CD4-positive, CD25-positive, alpha-beta regulatory T cell (primary cell): ENCODE data around the gene TMEM248. TPM values are rescaled to one million over a fixed set of nuclear protein-coding genes. Genes with fewer than 3 reads are reported as not detected.
"Not testable (repeated sequence)": the region's sequence is repeated elsewhere in the genome, so short reads cannot be mapped to it uniquely, and the experiment has no call there.

Experiments
- ATAC-seq, 2 donors: fragments of 150-1000 bp; cut with Tn5 transposase; one replicate each; pipeline ENCODE4 v1.10.0; 2021; ENCODE audit warnings: low read depth in 2 of 2, moderate number of reproducible peaks in 2 of 2, moderate library complexity in 1 of 2
- DNase-seq, 3 donors: peaks; one replicate each; pipeline versions ENCODE4 v3.0.0 to v3.0.0-alpha.2; 2012 to 2022; ENCODE audit warnings: mixed read lengths in 1 of 3
- H3K27ac ChIP-seq: one replicate; pipeline ENCODE4 v1.7.0; 2013; ENCODE audit warnings: mild to moderate bottlenecking, low read length; ENCODE audit not compliant: insufficient read depth, poor library complexity, severe bottlenecking
- H3K27me3 ChIP-seq: one replicate; pipeline ENCODE4 v1.7.0; 2013; ENCODE audit warnings: low read length; ENCODE audit not compliant: control insufficient read depth, insufficient read depth
- H3K36me3 ChIP-seq: one replicate; pipeline ENCODE4 v1.7.0; 2013; ENCODE audit warnings: mild to moderate bottlenecking, low read length, moderate library complexity; ENCODE audit not compliant: control insufficient read depth, insufficient read depth
- H3K4me1 ChIP-seq: 2 replicates; pipeline ENCODE4 v1.7.0; 2013; ENCODE audit warnings: mild to moderate bottlenecking, low read length; ENCODE audit not compliant: insufficient read depth, control insufficient read depth, poor library complexity, severe bottlenecking
- H3K4me3 ChIP-seq: one replicate; pipeline ENCODE4 v1.7.0; 2013; ENCODE audit warnings: low read depth, mild to moderate bottlenecking, low read length, moderate library complexity
- H3K9me3 ChIP-seq, 2 experiments: 1 replicate in 1 of 2; 2 replicates in 1 of 2; pipeline ENCODE4 v1.7.0; 2013; ENCODE audit warnings: low read length in 2 of 2, mild to moderate bottlenecking in 1 of 2, moderate library complexity in 1 of 2; ENCODE audit not compliant: control insufficient read depth in 2 of 2
- H3K27ac Mint-ChIP-seq, 3 donors: one replicate each; pipeline ENCODE4 v1.8.0; 2020 to 2022; ENCODE audit warnings: mild to moderate bottlenecking in 3 of 3, mixed read lengths in 3 of 3, moderate library complexity in 2 of 3
- H3K27me3 Mint-ChIP-seq: one replicate; pipeline ENCODE4 v1.8.0; 2022; ENCODE audit warnings: mild to moderate bottlenecking, mixed read lengths
- H3K36me3 Mint-ChIP-seq: one replicate; pipeline ENCODE4 v1.8.0; 2020; ENCODE audit warnings: mixed read lengths
- H3K4me1 Mint-ChIP-seq, 4 donors: one replicate each; pipeline ENCODE4 v1.8.0; 2020 to 2022; ENCODE audit warnings: mixed read lengths in 4 of 4, mild to moderate bottlenecking in 1 of 4
- H3K4me3 Mint-ChIP-seq, 4 donors: one replicate each; pipeline ENCODE4 v1.8.0; 2020 to 2022; ENCODE audit warnings: mild to moderate bottlenecking in 4 of 4, mixed read lengths in 4 of 4, moderate library complexity in 3 of 4
- H3K9me3 Mint-ChIP-seq, 7 donors: one replicate each; pipeline ENCODE4 v1.8.0; 2020 to 2022; ENCODE audit warnings: mixed read lengths in 7 of 7, mild to moderate bottlenecking in 3 of 7, moderate library complexity in 2 of 7
- polyA plus RNA-seq, 4 donors: library from polyadenylated mRNA; unstranded; fragments of 300-500 nt; fragmentation: Illumina TruSeq; gene quantifications; one replicate each; pipeline ENCODE4 v1.2.3, GENCODE V29; 2021
- total RNA-seq: library from RNA; stranded (reverse); gene quantifications from one replicate; pipeline ENCODE4 v1.2.3, GENCODE V29; 2022

Gene TMEM248
- total and polyA plus RNA-seq, 5 donors from 2014 or later, result 87.3 to 152 (median 108) TPM

GRCh38 chr7:66884556-66884955, 36.5 kb upstream of the TMEM248 start:
- H3K4me3 ChIP-seq, H3K27ac ChIP-seq, H3K9me3 Mint-ChIP-seq, H3K36me3 ChIP-seq, H3K4me3 Mint-ChIP-seq, H3K27me3 Mint-ChIP-seq, H3K4me1 ChIP-seq, ATAC-seq, H3K27ac Mint-ChIP-seq, H3K27me3 ChIP-seq, DNase-seq, H3K9me3 ChIP-seq: not testable (repeated sequence)
- peaks cover 0 to 10% (median 0%) of the 10 kb centered on the region in 4 donors for H3K4me1 Mint-ChIP-seq
- H3K36me3 Mint-ChIP-seq, result peaks cover 21% of the 10 kb centered on the region

GRCh38 chr7:66886152-66886551, 34.9 kb upstream of the TMEM248 start:
- Mint-ChIP-seq H3K27me3 (no peaks in the 10 kb centered on the region), H3K4me3 (no peak overlapping the region), H3K4me1 (peaks cover 0 to 10% (median 0%) of the 10 kb centered on the region in 4 donors), H3K27ac (peak overlapping the region in 1 of 3 donors; percentile 13), H3K36me3 (peaks cover 22% of the 10 kb centered on the region), H3K9me3 (no peaks in the 10 kb centered on the region)
- ATAC-seq (no peak), DNase-seq (no peak)
- Histone ChIP-seq H3K27ac (no peak overlapping the region), H3K4me3 (no peak overlapping the region), H3K9me3 (no peaks in the 10 kb centered on the region), H3K27me3 (no peaks in the 10 kb centered on the region), H3K4me1 (no peaks in the 10 kb centered on the region), H3K36me3 (no peaks in the 10 kb centered on the region)

- H3K9me3 ChIP-seq, H3K27me3 ChIP-seq, ATAC-seq, H3K36me3 ChIP-seq, H3K4me3 Mint-ChIP-seq, H3K4me3 ChIP-seq, H3K27ac Mint-ChIP-seq, DNase-seq, H3K4me1 ChIP-seq, H3K9me3 Mint-ChIP-seq, H3K27me3 Mint-ChIP-seq, H3K27ac ChIP-seq: not testable (repeated sequence)
- peaks cover 0 to 10% (median 0%) of the 10 kb centered on the region in 4 donors for H3K4me1 Mint-ChIP-seq
- H3K36me3 Mint-ChIP-seq, result peaks cover 20% of the 10 kb centered on the region
Observed at GRCh38 chr7:66888223-66888622, 32.8 kb upstream of the TMEM248 start.

- DNase-seq, result peak in 2 of 3 donors; percentile 12 to 23
- Mint-ChIP-seq H3K27ac (peak overlapping the region in 1 of 3 donors; percentile 48), H3K36me3 (peaks cover 36% of the 10 kb centered on the region)
Observed at GRCh38 chr7:66894463-66895080, 26.5 kb upstream of the TMEM248 start.

GRCh38 chr7:66896441-66896840, 24.6 kb upstream of the TMEM248 start:
- DNase-seq (no peak), ATAC-seq (no peak)
- Histone ChIP-seq H3K27ac (no peak overlapping the region), H3K36me3 (no peaks in the 10 kb centered on the region), H3K27me3 (no peaks in the 10 kb centered on the region), H3K4me1 (no peaks in the 10 kb centered on the region), H3K9me3 (no peaks in the 10 kb centered on the region), H3K4me3 (no peak overlapping the region)
- Mint-ChIP-seq H3K4me1 (peaks cover 0 to 6% (median 0%) of the 10 kb centered on the region in 4 donors), H3K9me3 (no peaks in the 10 kb centered on the region), H3K27me3 (no peaks in the 10 kb centered on the region), H3K4me3 (no peak overlapping the region), H3K36me3 (peaks cover 37% of the 10 kb centered on the region), H3K27ac (no peak overlapping the region)

More at GRCh38 chr7:66894463-66895080, 26.5 kb upstream of the TMEM248 start:
- no peaks in the 10 kb centered on the region for H3K9me3 Mint-ChIP-seq
- peaks cover 0 to 3% (median 0%) of the 10 kb centered on the region in 4 donors for H3K4me1 Mint-ChIP-seq
- Histone ChIP-seq H3K4me3 (no peak overlapping the region), H3K36me3 (no peaks in the 10 kb centered on the region), H3K4me1 (no peaks in the 10 kb centered on the region), H3K27ac (no peak overlapping the region), H3K27me3 (no peaks in the 10 kb centered on the region), H3K9me3 (no peaks in the 10 kb centered on the region)
- H3K27me3 Mint-ChIP-seq, result no peaks in the 10 kb centered on the region
- H3K4me3 Mint-ChIP-seq, result no peak overlapping the region
- ATAC-seq, result no peak

- peaks cover 24% of the 10 kb centered on the region for H3K36me3 Mint-ChIP-seq
- H3K27ac Mint-ChIP-seq, result peak overlapping the region in 2 of 3 donors; percentile 59 to 83
- no peak overlapping the region for H3K4me3 Mint-ChIP-seq
- H3K4me1 Mint-ChIP-seq, result peaks cover 0 to 6% (median 0%) of the 10 kb centered on the region in 4 donors
- no peak overlapping the region for H3K4me3 ChIP-seq
- no peaks in the 10 kb centered on the region for H3K36me3 ChIP-seq
- no peaks in the 10 kb centered on the region for H3K27me3 ChIP-seq
- H3K4me1 ChIP-seq, result no peaks in the 10 kb centered on the region
- no peak for DNase-seq
- H3K9me3 Mint-ChIP-seq, result no peaks in the 10 kb centered on the region
- no peaks in the 10 kb centered on the region for H3K9me3 ChIP-seq
- ATAC-seq, result no peak
- H3K27me3 Mint-ChIP-seq, result no peaks in the 10 kb centered on the region
- H3K27ac ChIP-seq, result no peak overlapping the region
Observed at GRCh38 chr7:66899552-66900280, 21.3 kb upstream of the TMEM248 start.

GRCh38 chr7:66901941-66902843, 18.8 kb upstream of the TMEM248 start:
- no peaks in the 10 kb centered on the region for H3K36me3 ChIP-seq
- H3K4me1 ChIP-seq, result no peaks in the 10 kb centered on the region
- Mint-ChIP-seq H3K4me3 (peak overlapping the region in 1 of 4 donors; percentile 38), H3K27me3 (no peaks in the 10 kb centered on the region), H3K4me1 (peaks cover 0 to 16% (median 3%) of the 10 kb centered on the region in 4 donors), H3K9me3 (no peaks in the 10 kb centered on the region), H3K36me3 (peaks cover 19% of the 10 kb centered on the region), H3K27ac (peak overlapping the region in 1 of 3 donors; percentile 74)
- ATAC-seq, result no peak
- no peak overlapping the region for H3K27ac ChIP-seq
- no peaks in the 10 kb centered on the region for H3K27me3 ChIP-seq
- DNase-seq, result no peak
- no peaks in the 10 kb centered on the region for H3K9me3 ChIP-seq
- no peak overlapping the region for H3K4me3 ChIP-seq
